ENCODE data around the gene AAGAB. TPM values are rescaled to one million over a fixed set of nuclear protein-coding genes. Genes with fewer than 3 reads are reported as not detected.

Gene AAGAB
- total RNA-seq, 1 experiment from 2014 or later: 40.1 TPM

DNA sequence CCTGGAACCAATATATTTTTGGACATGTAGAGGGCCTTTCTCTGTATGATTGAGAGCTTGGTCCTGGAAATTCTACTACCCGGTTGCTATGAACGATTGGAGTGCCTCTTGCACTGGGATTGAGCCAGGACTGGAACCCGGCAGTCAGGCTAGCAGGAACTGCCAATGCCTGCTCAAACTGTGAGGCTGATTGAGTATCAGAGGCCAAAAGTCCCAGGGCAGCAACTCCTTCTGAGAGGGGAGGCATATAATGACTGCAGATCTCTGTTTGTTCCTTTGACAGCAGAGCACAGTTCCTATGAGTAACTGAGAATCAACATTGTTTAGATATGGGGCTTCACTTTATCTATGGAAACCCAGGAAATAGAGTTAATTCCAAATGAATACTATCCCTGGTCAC lies 13.0 kb upstream of the AAGAB start:
- H3K79me2 ChIP-seq (ENCODE audit: insufficient read depth, low read length): no peaks in the 10 kb centered on the region
- peak overlapping the region; percentile 69 to 79 (median 79); a peak in 4 of 7 replicates for H3K27ac Mint-ChIP-seq

More for the DNA sequence above, 13.0 kb upstream of the AAGAB start:
- no peak for DNase-seq
- no peaks in the 10 kb centered on the region for H3K36me3 Mint-ChIP-seq (ENCODE audit: insufficient read depth in 1 of 3, low read depth in 3 of 3)
- Histone ChIP-seq H3K18ac (ENCODE audit: insufficient read length, low read depth, low read length) (no peak overlapping the region), H4K8ac (replicated peaks; ENCODE audit: insufficient read length, low read depth, low read length) (no peak overlapping the region), H3K23ac (ENCODE audit: insufficient read length, low read depth, low read length) (no peak overlapping the region), H2BK5ac (ENCODE audit: insufficient read length, low read length) (no peak overlapping the region), H4K5ac (ENCODE audit: insufficient read length, low read depth, low read length) (no peak overlapping the region), H2BK12ac (ENCODE audit: insufficient read length, low read depth, low read length) (no peak overlapping the region), H3K23me2 (ENCODE audit: insufficient read length, low read depth, low read length, poor library complexity, severe bottlenecking) (no peaks in the 10 kb centered on the region), H3K4me1 (ENCODE audit: insufficient read depth, low read length) (peaks cover 6% of the 10 kb centered on the region; the same call in 1 of the 2 replicates), H2BK120ac (ENCODE audit: low read depth, low read length, poor library complexity, severe bottlenecking) (no peak overlapping the region), H2AFZ (ENCODE audit: low read length) (no peak overlapping the region), H3K56ac (ENCODE audit: insufficient read length, low read depth, low read length) (no peak overlapping the region), H4K91ac (ENCODE audit: insufficient read length, low read depth, low read length) (no peak overlapping the region), H3K4ac (ENCODE audit: low read depth, low read length) (no peak overlapping the region), H3K27me3 (ENCODE audit: insufficient read depth, low read length) (no peaks in the 10 kb centered on the region), H3T11ph (ENCODE audit: low read length) (no peak overlapping the region), H3K79me1 (ENCODE audit: insufficient read depth, low read depth, low read length, poor library complexity, severe bottlenecking) (no peaks in the 10 kb centered on the region), H2AK5ac (ENCODE audit: insufficient read length, low read length) (no peak overlapping the region), H2BK20ac (ENCODE audit: low read depth, low read length, poor library complexity, severe bottlenecking) (no peak overlapping the region), H2BK15ac (ENCODE audit: low read depth, low read length) (no peak overlapping the region), H3K9ac (ENCODE audit: extremely low read depth, insufficient read length, low read length) (no peak overlapping the region), H3K4me2 (ENCODE audit: insufficient read depth, insufficient read length, low read length) (no peak overlapping the region), H4K20me1 (ENCODE audit: control insufficient read depth, insufficient read depth, insufficient read length) (no peaks in the 10 kb centered on the region), H3K9me3 (ENCODE audit: control insufficient read depth, low read depth, low read length) (no peaks in the 10 kb centered on the region), H3K14ac (ENCODE audit: insufficient read depth, low read length) (no peak overlapping the region), H3K27ac (ENCODE audit: insufficient read length, low read depth, low read length) (no peak overlapping the region)
- no peak overlapping the region for H3K4me3 Mint-ChIP-seq
- no peaks in the 10 kb centered on the region for H3K27me3 Mint-ChIP-seq (ENCODE audit: low read depth)
- no CpG with 5 or more reads among the region's 3 CpGs for WGBS (ENCODE audit: extremely low coverage, insufficient read length, low lambda C conversion rate)
- H3K4me1 Mint-ChIP-seq: peaks cover 14 to 17% of the 10 kb centered on the region in 2 experiments
- no peaks in the 10 kb centered on the region for H3K9me3 Mint-ChIP-seq
- TF ChIP-seq CTCF (conservative IDR thresholded peaks at IDR 0.05): no peak
